Upper lobe of left lung (tissue), 6 donors: ENCODE measurements around the gene SCUBE1. TPM values are rescaled to one million over a fixed set of nuclear protein-coding genes. Genes with fewer than 3 reads are reported as not detected.

Source experiments
- ATAC-seq, 2 donors: fragments of 200-7000 bp; cut with Tn5 transposase; one replicate each; pipeline ENCODE4 v1.9.1; 2022; ENCODE audit warnings: mild to moderate bottlenecking in 2 of 2, moderate library complexity in 2 of 2; ENCODE audit not compliant: low FRiP score in 2 of 2
- DNase-seq, 2 donors: peaks; one replicate each; pipeline ENCODE4 v3.0.0-alpha.2; 2019 to 2020
- H3K27ac ChIP-seq, 4 donors: fragments of 200-600 bp; sonication (generic); one replicate each; pipeline ENCODE4 v1.5.1; 2016 to 2019
- H3K27me3 ChIP-seq, 4 donors: fragments of 200-600 bp; sonication (generic); one replicate each; pipeline ENCODE4 v1.5.1; 2017 to 2019
- H3K36me3 ChIP-seq, 4 donors: fragments of 200-600 bp; sonication (generic); one replicate each; pipeline ENCODE4 v1.5.1; 2016 to 2019
- H3K4me1 ChIP-seq, 4 donors: fragments of 200-600 bp; sonication (generic); one replicate each; pipeline ENCODE4 v1.5.1; 2018 to 2019
- H3K4me3 ChIP-seq, 4 donors: fragments of 200-600 bp; sonication (generic); one replicate each; pipeline ENCODE4 v1.5.1; 2017 to 2019; ENCODE audit warnings: mild to moderate bottlenecking in 2 of 4, moderate library complexity in 1 of 4
- H3K9me3 ChIP-seq, 4 donors: fragments of 200-600 bp; sonication (generic); one replicate each; pipeline ENCODE4 v1.5.1; 2018 to 2019
- EP300 ChIP-seq, 4 donors: sonication (generic); formaldehyde crosslinking; IDR thresholded peaks; one replicate each; pipeline ENCODE4 v1.5.1; 2017; ENCODE audit warnings: antibody characterized with exemption in 4 of 4, control low read depth in 2 of 4
- POLR2A ChIP-seq, 4 donors: fragments of 450-650 bp; IDR thresholded peaks; one replicate each; pipeline ENCODE4 v1.5.1; 2016 to 2017; ENCODE audit warnings: antibody characterized with exemption in 4 of 4, mild to moderate bottlenecking in 2 of 4
- POLR2AphosphoS5 ChIP-seq, 2 donors: sonication (generic); formaldehyde crosslinking; IDR thresholded peaks; one replicate each; pipeline ENCODE4 v1.5.1; 2017; ENCODE audit warnings: antibody characterized with exemption in 2 of 2
- WGBS, 2 donors: methylation state at CpG; one replicate each; pipeline ENCODE4 v1.1.5; 2017 to 2018; 5-methylcytosine and 5-hydroxymethylcytosine counted together
- total RNA-seq, 6 donors: library from RNA; depleted of rRNA in 4 of 6; stranded (reverse); fragments of >200 nt in 4 of 6; gene quantifications; one replicate each; pipeline versions ENCODE4 v1.1.0 to v1.2.1, GENCODE V29; 2016 to 2021
- TF ChIP-seq, protein P1 (sequence below), 6 experiments: fragments of 450-650 bp in 4 of 6; fragments of 200-600 bp in 2 of 6; sonication (generic) in 2 of 6; IDR thresholded peaks; one replicate each; pipeline ENCODE4 v1.5.1; 2016 to 2019; ENCODE audit warnings: antibody characterized with exemption in 6 of 6
- donor health status: DM: no; HTN: no; CAD: no; lungs with moderate emphysema.
- donor health status: DM: no; HTN: yes; CAD: no; lungs with severe emphysema.

SCUBE1 gene
- total RNA-seq, 6 donors from 2014 or later: 9.7 to 55.9 (median 20.8) TPM

DNA sequence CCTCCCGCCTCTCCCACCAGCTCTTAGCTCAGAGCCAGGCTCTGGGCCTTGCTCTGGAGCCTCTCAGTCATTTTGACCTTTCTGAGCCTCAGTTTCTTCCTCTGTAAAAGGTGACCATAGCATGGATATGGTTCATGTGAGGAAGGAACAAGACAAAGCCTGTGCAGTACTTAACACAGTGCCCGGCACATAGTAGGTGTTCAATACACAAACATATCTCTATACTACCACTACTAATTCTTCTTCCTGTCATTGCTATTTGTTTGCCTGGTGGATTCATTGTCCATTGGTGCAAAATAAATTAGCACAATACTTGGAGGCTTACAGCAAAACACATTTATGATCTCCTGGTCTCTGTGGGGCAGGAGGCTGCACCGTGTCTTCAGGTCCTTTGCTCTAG, 47.0 kb upstream of the SCUBE1 start:
- Histone ChIP-seq H3K36me3 (no peaks in the 10 kb centered on the region), H3K27ac (no peak overlapping the region), H3K27me3 (no peaks in the 10 kb centered on the region), H3K4me3 (no peak overlapping the region), H3K4me1 (peaks cover 0 to 12% (median 4%) of the 10 kb centered on the region in 4 donors), H3K9me3 (no peaks in the 10 kb centered on the region)
- WGBS, 2 donors: 91 to 93% methylated on average over 3 of the region's 3 CpGs
- TF ChIP-seq EP300 (IDR thresholded peaks at IDR 0.05) (no peak), POLR2AphosphoS5 (IDR thresholded peaks at IDR 0.05) (no peak), POLR2A (IDR thresholded peaks at IDR 0.05) (no peak)
- TF ChIP-seq, protein P1, sequence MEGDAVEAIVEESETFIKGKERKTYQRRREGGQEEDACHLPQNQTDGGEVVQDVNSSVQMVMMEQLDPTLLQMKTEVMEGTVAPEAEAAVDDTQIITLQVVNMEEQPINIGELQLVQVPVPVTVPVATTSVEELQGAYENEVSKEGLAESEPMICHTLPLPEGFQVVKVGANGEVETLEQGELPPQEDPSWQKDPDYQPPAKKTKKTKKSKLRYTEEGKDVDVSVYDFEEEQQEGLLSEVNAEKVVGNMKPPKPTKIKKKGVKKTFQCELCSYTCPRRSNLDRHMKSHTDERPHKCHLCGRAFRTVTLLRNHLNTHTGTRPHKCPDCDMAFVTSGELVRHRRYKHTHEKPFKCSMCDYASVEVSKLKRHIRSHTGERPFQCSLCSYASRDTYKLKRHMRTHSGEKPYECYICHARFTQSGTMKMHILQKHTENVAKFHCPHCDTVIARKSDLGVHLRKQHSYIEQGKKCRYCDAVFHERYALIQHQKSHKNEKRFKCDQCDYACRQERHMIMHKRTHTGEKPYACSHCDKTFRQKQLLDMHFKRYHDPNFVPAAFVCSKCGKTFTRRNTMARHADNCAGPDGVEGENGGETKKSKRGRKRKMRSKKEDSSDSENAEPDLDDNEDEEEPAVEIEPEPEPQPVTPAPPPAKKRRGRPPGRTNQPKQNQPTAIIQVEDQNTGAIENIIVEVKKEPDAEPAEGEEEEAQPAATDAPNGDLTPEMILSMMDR (IDR thresholded peaks at IDR 0.05): no peak
- DNase-seq (no peak), ATAC-seq (no peak)

GRCh38 chr22:43389227-43389836, 46.2 kb upstream of the SCUBE1 start:
- Histone ChIP-seq H3K27me3 (no peaks in the 10 kb centered on the region), H3K27ac (no peak overlapping the region), H3K4me1 (peaks cover 0 to 12% (median 4%) of the 10 kb centered on the region in 4 donors), H3K36me3 (no peaks in the 10 kb centered on the region), H3K4me3 (no peak overlapping the region), H3K9me3 (no peaks in the 10 kb centered on the region)
- DNase-seq: no peak
- TF ChIP-seq EP300 (IDR thresholded peaks at IDR 0.05) (no peak), POLR2AphosphoS5 (IDR thresholded peaks at IDR 0.05) (no peak), POLR2A (IDR thresholded peaks at IDR 0.05) (no peak)
- TF ChIP-seq, protein P1 (IDR thresholded peaks at IDR 0.05): no peak
- no peak for ATAC-seq
- WGBS, 2 donors: 83% methylated on average over 7 to 8 of the region's 8 CpGs

DNA sequence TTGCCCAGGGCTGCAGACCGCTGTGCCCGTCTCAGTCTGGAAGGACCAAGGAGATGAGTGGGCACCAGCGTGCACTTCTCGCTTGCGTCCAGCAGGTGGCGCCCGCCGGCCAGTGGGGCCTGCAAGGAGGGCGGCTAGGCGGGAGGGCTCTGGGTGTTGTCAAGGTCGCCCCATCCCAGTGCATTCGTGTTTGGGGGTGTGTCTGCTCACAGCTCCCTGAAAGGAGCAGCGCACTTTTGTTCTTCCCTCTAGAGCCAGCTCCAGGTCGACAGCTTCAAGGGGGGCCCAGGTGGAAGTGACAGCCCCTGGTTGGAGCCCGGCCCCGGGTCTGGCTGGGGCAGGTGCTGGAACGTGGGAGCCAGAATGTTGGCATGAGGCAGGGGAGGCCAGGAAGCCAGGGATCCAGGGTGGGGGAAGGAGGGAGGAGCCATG, 45.3 kb upstream of the SCUBE1 start:
- H3K4me1 ChIP-seq: peaks cover 0 to 12% (median 4%) of the 10 kb centered on the region in 4 donors
- no peaks in the 10 kb centered on the region for H3K36me3 ChIP-seq
- H3K9me3 ChIP-seq: no peaks in the 10 kb centered on the region
- H3K27me3 ChIP-seq: no peaks in the 10 kb centered on the region
- no peak overlapping the region for H3K27ac ChIP-seq
- H3K4me3 ChIP-seq: no peak overlapping the region
- 8 to 9% methylated on average over 15 to 17 of the region's 17 CpGs for WGBS, 2 donors
- TF ChIP-seq POLR2AphosphoS5 (IDR thresholded peaks at IDR 0.05) (no peak), EP300 (IDR thresholded peaks at IDR 0.05) (no peak), POLR2A (IDR thresholded peaks at IDR 0.05) (no peak)
- TF ChIP-seq, protein P1 (IDR thresholded peaks at IDR 0.05): peak; percentile 91 to 99 (median 96)
- ATAC-seq (peak; percentile 70 to 82), DNase-seq (peak; percentile 70 to 96)

DNA sequence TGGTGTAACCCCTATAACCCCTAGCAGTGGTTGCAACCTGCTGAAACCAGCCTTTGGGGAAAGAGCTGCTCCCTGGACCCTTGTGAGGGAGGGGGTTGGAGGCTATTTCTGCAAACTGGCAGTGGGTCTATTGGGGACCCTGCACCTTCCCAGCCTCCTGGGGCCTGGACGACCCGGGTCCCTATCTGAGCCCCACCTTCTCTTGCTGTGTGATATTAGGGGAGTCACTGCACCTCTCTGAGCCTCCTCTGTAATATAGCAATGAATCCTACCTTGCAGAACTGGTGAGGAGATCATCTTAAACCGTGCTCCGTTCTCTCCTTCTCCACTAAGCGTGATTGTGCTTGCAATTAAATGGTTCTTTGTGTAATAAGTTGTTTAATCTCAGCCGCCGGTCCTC, 44.6 kb upstream of the SCUBE1 start:
- no peak overlapping the region for H3K27ac ChIP-seq
- no peaks in the 10 kb centered on the region for H3K27me3 ChIP-seq
- peaks cover 0 to 12% (median 4%) of the 10 kb centered on the region in 4 donors for H3K4me1 ChIP-seq
- no peaks in the 10 kb centered on the region for H3K9me3 ChIP-seq
- no peak for TF ChIP-seq EP300 (IDR thresholded peaks at IDR 0.05)
- TF ChIP-seq, protein P1 (IDR thresholded peaks at IDR 0.05): no peak
- TF ChIP-seq POLR2AphosphoS5 (IDR thresholded peaks at IDR 0.05): no peak
- TF ChIP-seq POLR2A (IDR thresholded peaks at IDR 0.05): no peak
- DNase-seq: no peak
- WGBS, 2 donors: 66% methylated on average over 6 to 7 of the region's 7 CpGs
- H3K4me3 ChIP-seq: no peak overlapping the region
- no peak for ATAC-seq
- no peaks in the 10 kb centered on the region for H3K36me3 ChIP-seq
